Breast epithelium (tissue), 4 donors: ENCODE results near the gene GOLGA6L10. TPM values are rescaled to one million over a fixed set of nuclear protein-coding genes. Genes with fewer than 3 reads are reported as not detected.
"Not testable (repeated sequence)": the region's sequence is repeated elsewhere in the genome, so short reads cannot be mapped to it uniquely, and the experiment has no call there.

Experiments used
- DNase-seq, 2 donors: peaks; one replicate each; pipeline ENCODE4 v3.0.0-alpha.2; 2019; ENCODE audit warnings: low spot score in 2 of 2
- H3K27ac ChIP-seq, 2 donors: fragments of 200-600 bp; sonication (generic) in 1 of 2; one replicate each; pipeline ENCODE4 v1.5.1; 2016 to 2019; ENCODE audit warnings: mild to moderate bottlenecking in 1 of 2
- H3K27me3 ChIP-seq, 2 donors: fragments of 200-600 bp; sonication (generic) in 1 of 2; one replicate each; pipeline versions ENCODE4 v1.5.1 to v1.6.0; 2017 to 2019; ENCODE audit warnings: control low read depth in 1 of 2, mild to moderate bottlenecking in 1 of 2
- H3K36me3 ChIP-seq: fragments of 200-600 bp; one replicate; pipeline ENCODE4 v1.5.1; 2019
- H3K4me1 ChIP-seq, 2 donors: fragments of 200-600 bp; sonication (generic); one replicate each; pipeline ENCODE4 v1.5.1; 2016 to 2019; ENCODE audit warnings: control low read depth in 1 of 2
- H3K4me3 ChIP-seq, 3 donors: fragments of 200-600 bp; sonication (generic); 1 replicate in 2 of 3; 2 replicates in 1 of 3; pipeline ENCODE4 v1.5.1; 2016 to 2019; ENCODE audit warnings: mild to moderate bottlenecking in 3 of 3, moderate library complexity in 2 of 3
- H3K9me3 ChIP-seq, 2 donors: fragments of 200-600 bp; sonication (generic) in 1 of 2; one replicate each; pipeline ENCODE4 v1.5.1; 2016 to 2019; ENCODE audit warnings: control low read depth in 1 of 2
- intact Hi-C: fragments of 100-400 bp; cut with DNase I; formaldehyde crosslinking; loops from one replicate; pipeline ENCODE4 v1.15.1; 2023; ENCODE audit warnings: low total_unique reads
- total RNA-seq, 3 donors: library from RNA; depleted of rRNA; stranded (reverse); fragments of >200 nt; gene quantifications; one replicate each; pipeline ENCODE4 v1.1.0, GENCODE V29; 2016

Gene GOLGA6L10
- total RNA-seq, 3 donors from 2014 or later: 0.48 to 2.6 (median 1.6) TPM

DNA sequence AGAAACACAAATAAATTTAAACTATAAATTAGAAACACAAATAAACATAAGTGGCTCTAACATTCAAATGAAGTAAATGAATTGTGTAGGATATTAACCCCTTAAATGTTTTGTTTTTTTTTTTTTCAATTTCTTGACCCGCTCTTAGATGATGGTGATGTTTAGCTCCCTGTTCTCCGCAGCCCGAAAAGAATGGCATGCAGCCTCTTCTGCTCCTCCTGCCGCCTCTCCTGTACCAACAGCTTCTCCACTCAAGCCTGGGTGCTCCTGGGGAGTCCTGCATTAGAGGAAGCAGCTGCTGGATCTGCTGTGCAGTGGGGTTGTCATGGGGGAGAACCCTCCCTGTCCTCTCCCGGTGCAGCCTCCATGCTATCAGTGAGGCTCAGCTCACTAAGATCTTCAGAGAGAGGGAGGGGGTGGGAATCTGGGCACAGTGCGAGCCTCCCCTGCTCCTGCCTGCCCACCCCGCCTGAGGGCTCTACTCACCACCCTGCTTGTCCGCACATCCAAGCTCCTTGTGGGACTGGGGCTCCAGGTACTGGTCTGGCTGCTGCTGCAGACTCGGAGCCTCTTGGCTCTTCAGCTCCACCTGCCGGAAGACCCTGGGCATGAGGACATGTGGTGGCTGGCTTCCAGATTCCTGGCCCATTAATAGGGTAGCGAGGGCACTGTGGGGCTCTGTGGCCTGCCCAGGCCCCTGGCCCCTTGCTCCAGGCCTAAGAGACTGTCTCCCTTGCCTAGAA lies 6.5 kb downstream of the GOLGA6L10 start:
- intact Hi-C loops, H3K27ac ChIP-seq, H3K36me3 ChIP-seq, H3K4me1 ChIP-seq, H3K4me3 ChIP-seq, H3K27me3 ChIP-seq, H3K9me3 ChIP-seq: not testable (repeated sequence)
- peak in 1 of 2 donors; percentile 53 for DNase-seq

DNA sequence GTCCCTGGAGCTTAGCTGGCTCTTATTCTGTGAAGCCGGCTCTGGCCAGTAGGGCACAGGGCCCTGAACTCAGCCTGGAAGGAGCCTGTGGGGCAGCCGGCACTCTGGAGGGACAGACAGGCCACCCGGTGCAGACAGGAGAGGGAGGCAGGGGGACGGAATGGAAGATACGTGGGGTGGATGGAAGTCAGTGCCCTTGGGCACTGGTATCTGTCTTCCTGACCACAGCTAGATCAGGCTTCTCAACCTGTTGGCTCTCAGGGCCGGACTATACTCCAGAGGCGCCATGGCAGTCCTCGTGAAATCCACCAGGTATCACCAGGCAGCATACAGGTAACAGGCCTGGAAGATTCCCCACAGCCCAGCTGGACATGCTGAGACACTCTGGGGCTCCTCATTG lies 10.7 kb downstream of the GOLGA6L10 start:
- H3K27ac ChIP-seq, H3K4me1 ChIP-seq, intact Hi-C loops, H3K36me3 ChIP-seq, H3K4me3 ChIP-seq, DNase-seq, H3K9me3 ChIP-seq, H3K27me3 ChIP-seq: not testable (repeated sequence)

DNA sequence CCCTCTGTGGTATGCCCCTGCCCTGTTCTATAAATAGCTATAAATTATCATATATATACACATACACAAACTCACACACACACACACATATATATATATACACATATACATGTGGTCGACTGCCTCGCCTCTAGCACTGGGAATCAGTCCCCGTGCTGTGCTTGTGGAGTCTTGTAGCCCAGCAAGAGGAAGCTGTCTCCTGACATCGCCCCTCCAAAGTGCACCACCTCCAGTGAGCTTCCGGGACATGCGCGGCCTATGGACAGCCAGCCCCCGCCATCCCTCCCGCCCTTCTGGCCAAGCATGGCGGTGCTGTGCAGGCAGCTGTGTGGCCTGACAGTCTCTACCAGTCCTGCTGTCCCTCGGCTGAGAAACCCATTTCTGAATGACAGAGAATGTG lies 11.2 kb downstream of the GOLGA6L10 start:
- H3K4me1 ChIP-seq, H3K27ac ChIP-seq, H3K27me3 ChIP-seq, H3K4me3 ChIP-seq, H3K36me3 ChIP-seq, intact Hi-C loops, H3K9me3 ChIP-seq, DNase-seq: not testable (repeated sequence)

DNA sequence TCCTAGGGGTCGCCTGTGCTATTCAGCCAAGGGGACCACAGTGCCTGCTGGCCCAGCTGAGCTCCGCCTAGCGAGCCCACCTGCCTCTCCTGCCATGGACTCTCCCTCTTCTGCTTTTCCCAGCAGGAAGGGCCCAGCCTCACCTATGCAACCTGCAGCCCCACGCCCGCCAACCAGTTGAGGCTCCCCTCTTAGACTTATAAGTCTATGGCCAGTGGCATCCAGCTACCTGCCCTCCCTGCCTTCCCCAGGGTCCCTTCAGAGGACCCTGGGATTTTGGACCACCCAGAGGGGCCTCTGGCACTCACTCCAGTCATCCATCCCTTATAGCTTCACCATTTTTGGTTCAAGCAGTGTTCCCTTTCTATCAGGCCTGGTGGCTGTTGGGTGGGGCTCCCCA lies 12.2 kb downstream of the GOLGA6L10 start:
- intact Hi-C loops, H3K4me3 ChIP-seq, H3K27me3 ChIP-seq, DNase-seq, H3K36me3 ChIP-seq, H3K9me3 ChIP-seq, H3K27ac ChIP-seq, H3K4me1 ChIP-seq: not testable (repeated sequence)

DNA sequence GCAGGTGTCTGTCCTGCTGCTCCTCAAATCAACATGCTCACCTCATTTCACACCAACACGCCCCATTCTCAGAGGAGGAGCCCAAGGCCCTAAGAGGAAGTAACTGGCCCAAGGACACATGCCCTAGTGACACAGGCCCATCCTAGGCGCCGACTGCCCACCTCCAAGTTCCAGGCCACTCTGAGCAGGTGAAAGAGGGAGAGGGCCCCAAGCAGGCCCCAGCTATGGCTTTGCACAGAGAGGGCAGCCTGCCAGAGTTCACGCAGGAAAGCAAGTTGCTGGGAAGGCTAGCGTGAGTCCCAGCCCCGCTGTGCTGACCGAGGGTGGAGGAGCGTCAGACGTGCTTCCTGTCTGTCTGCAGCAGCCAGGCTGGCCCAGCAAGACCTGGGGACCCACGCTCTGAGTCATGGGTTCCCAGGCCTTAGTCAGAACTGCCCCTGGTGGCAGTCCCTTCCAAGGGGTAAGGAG lies 13.1 kb downstream of the GOLGA6L10 start:
- H3K9me3 ChIP-seq, H3K27ac ChIP-seq, H3K36me3 ChIP-seq, intact Hi-C loops, H3K4me3 ChIP-seq, H3K27me3 ChIP-seq, H3K4me1 ChIP-seq, DNase-seq: not testable (repeated sequence)

DNA sequence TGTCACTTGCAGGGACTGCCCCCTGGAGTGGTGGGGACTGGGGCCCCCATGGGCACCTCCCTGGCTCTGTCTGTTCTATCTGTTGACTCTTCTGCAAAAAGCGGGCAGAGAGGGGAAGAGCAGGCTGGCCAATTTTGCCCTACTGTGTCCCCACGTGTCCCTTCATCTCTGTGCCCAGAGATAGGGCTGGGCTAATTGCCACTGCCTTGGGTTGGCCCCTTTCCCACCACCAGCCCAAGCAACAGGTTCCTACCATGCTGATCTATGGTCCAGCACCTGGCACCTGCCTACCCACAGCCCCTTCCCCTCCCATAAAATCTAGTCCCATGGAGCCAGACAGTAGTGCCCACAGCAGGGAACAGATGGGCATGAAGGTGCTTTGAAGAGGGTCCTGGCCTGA lies 14.3 kb downstream of the GOLGA6L10 start:
- H3K4me1 ChIP-seq, H3K9me3 ChIP-seq, H3K4me3 ChIP-seq, intact Hi-C loops, H3K27ac ChIP-seq, H3K27me3 ChIP-seq, DNase-seq, H3K36me3 ChIP-seq: not testable (repeated sequence)

DNA sequence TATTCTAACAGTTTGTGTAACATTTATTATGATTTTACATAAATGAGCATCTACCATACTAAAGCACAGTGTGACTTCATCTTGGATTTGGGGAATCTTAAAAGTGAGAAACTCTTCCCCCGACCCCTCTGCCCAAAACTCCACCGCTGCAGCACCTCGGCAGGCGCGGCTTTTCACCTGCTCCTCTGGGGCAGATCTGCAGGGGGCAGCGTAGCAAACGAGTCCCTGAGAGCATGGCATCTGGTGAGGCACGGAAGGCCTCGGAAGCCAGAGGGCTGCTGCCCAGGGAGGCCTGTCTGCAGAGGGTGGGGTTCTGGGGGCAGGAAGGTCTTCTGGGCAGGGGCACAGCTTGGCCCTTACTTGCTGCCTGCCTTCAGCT lies 14.7 kb downstream of the GOLGA6L10 start:
- DNase-seq, H3K27ac ChIP-seq, H3K4me3 ChIP-seq, H3K27me3 ChIP-seq, intact Hi-C loops, H3K9me3 ChIP-seq, H3K4me1 ChIP-seq, H3K36me3 ChIP-seq: not testable (repeated sequence)

DNA sequence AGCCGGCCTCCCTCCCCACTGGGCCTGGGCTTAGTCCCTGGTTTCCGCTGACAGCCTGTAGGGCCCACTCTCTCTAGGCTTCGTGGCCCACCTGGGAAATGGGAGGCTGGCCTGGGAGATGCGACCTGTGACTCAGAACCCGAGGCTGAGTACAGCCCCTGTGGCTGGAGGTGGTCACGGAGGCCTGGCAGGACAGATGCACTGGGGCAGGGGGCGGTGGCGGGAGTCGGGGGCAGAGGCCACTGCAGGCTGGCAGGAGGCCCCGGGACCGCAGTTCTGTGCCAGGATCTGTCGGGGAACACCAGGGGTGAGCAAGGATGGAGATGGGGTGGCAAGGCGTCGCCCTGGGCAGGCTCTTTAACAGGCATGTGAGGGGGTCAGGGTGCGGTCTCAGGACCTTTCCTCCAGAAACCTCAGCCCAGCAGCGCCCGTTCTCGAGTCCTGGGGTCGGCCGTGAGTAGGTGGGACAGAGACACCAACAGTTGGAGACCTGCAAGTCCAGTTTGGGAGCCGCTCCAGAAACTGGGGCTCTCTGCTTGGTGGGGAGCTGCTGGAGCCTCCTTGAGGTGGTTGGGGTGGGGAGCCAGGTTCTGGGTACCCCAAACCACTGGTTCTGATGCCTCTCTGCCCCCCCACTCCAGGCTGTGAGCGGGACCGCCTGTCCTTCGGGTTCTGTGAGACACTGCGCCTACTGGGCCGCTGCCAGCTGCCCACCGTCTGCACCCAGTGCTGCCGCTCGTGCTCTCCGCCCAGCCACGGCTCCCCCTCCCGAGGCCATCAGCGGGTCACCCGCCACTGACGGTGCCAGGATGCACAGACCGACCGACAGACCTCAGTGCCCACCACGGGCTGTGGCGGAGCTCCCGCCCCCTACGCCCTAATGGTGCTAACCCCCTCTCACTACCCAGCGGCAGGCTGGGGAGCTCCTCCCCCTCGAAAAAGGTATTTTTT lies 15.4 kb downstream of the GOLGA6L10 start:
- DNase-seq, H3K4me1 ChIP-seq, H3K27me3 ChIP-seq, H3K27ac ChIP-seq, H3K36me3 ChIP-seq, H3K4me3 ChIP-seq, intact Hi-C loops, H3K9me3 ChIP-seq: not testable (repeated sequence)

DNA sequence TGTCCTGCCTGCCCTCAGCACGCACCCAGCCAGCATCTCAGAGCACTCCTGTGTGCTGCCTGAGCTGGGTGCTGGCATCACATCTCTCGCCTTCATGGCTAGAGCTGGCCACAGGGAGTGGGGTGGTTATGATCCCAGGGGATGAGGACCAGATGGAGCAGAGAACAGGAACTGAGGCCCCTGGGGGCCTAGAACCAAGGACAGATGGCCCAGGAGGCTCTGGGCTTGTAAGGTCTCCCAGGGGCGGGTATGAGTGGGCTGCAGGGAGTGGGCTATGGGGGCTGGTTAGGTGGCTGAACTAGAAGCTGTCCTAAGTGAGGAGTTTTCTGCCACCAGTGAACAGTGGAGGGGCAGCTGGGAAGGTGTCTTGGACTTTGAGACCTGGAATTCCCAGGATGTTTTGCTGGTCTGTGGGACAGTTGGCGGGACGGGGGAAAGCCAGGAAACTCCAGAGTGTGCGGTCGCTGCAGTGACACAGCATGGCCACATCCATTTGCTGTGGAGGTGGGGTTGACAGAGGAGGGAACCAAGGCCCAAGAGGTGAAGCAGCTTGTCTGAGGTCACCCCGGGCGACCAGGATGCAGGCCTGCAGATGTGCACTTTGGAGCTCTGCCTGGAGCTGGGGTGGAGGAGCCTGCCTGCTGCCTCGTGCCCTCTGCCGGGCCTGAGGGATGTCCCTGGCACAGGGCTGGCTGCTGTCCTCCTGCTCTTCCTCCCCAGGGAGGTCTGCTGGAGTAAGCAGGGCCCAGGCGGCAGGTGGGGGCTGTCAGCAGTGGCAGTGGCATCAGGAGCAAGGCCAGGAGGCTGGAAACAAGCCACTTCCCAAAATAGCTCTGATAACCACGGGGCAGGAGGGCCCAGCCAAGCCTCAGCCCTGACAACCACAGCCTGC lies 16.3 kb downstream of the GOLGA6L10 start:
- DNase-seq, H3K4me3 ChIP-seq, intact Hi-C loops, H3K9me3 ChIP-seq, H3K4me1 ChIP-seq, H3K27ac ChIP-seq, H3K36me3 ChIP-seq, H3K27me3 ChIP-seq: not testable (repeated sequence)

DNA sequence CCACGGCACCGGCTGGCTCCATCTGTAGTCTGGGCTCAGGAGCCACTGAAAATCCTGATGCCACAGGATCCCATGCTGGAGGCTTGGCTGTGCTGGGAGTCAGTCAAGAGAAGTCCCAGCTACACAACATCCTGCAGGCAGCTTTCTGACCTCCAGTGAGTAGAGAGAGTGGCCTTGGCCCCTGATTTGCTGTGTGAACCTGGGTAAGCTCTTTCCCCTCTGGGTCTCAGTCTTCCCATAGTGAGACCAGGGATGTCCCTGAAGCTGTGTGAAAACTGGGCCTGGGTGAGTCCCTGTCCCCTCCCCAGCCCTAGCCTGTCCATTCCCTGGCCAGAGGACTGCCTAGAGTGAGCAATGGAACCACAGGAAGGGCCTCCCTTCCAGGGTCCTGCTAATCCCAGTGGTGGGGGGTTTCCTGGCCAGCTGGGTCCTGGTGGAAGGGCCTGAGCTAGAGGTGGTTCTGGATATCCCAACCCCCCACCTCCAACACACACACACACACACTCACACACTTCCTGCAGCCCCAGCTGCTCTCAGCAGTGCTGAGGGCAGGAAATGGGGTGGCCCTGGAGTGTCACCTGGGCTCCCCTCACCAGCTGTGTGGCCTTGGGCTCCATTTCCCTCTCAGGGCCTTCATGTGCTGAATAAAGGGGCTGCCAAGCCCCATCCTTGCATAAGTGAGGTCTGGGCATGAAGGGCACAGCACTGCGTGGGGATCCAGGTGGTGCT lies 17.5 kb downstream of the GOLGA6L10 start:
- H3K36me3 ChIP-seq, H3K4me1 ChIP-seq, H3K27ac ChIP-seq, intact Hi-C loops, DNase-seq, H3K9me3 ChIP-seq, H3K4me3 ChIP-seq, H3K27me3 ChIP-seq: not testable (repeated sequence)

DNA sequence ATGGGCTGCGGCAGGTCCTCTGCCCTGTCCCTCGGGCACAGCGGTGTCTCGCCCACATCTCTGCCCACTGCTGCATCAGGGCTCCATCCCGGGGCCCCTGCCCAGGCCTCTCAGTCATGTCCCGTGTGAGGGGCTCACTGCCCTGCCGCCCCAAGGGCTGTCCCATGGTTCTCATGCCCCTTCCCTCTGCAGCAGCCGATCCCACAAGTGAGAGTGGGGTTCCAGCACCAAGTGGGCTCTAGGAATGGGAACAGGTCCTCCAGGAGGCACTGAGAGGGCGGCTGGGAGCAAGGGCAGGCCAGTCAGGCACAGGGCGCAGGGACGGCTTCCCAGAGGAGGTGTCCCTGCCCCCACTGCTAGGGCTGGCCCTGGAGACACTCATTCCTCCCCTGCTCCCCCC lies 18.4 kb downstream of the GOLGA6L10 start:
- H3K36me3 ChIP-seq, DNase-seq, H3K27me3 ChIP-seq, H3K27ac ChIP-seq, H3K4me3 ChIP-seq, H3K9me3 ChIP-seq, H3K4me1 ChIP-seq, intact Hi-C loops: not testable (repeated sequence)

DNA sequence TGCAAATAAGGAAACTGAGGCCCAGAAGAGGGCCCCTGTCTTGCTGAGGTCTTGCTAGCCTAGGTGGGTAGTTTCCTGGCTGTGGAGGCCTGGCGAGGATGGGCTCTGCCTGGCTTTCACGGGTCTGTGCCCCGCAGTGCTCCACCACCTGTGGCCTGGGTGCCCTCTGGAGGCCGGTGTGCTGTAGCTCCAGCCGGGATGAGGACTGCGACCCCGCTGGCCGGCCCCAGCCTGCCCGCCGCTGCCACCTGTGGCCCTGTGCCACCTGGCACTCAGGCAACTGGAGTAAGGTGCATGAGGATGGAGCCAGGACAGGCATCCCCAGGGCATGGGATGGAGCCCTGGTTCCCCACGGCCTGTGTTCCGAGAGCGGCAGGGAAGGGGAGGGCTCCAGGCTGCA lies 20.2 kb downstream of the GOLGA6L10 start:
- H3K27me3 ChIP-seq, H3K36me3 ChIP-seq, intact Hi-C loops, H3K27ac ChIP-seq, H3K4me3 ChIP-seq, H3K9me3 ChIP-seq, DNase-seq, H3K4me1 ChIP-seq: not testable (repeated sequence)
